Panc1 (cell line): ENCODE results near the gene EHD4. TPM values are rescaled to one million over a fixed set of nuclear protein-coding genes. Genes with fewer than 3 reads are reported as not detected.

Experiments
- ATAC-seq: fragments of 200-7000 bp; cut with Tn5 transposase; 2 replicates; pipeline ENCODE4 v1.9.1; 2020; ENCODE audit warnings: mild to moderate bottlenecking, moderate library complexity
- BruUV-seq: library from RNA; stranded (reverse); fragments of 400-500 nt; replicated peaks from 2 replicates; lab custom pipeline; 2021; lab: Mats Ljungman, UMichigan
- CTCF ChIA-PET: fragments of 300-600 bp; sonication (Branson Sonifier 250); formaldehyde crosslinking; loops from one replicate; lab custom pipeline; 2022; ENCODE audit warnings: antibody characterized with exemption; lab: Charles Lee
- POLR2A ChIA-PET: fragments of 300-600 bp; sonication (Branson Sonifier 250); formaldehyde crosslinking; loops from one replicate; lab custom pipeline; 2022; ENCODE audit warnings: antibody characterized with exemption; lab: Charles Lee
- DNase-seq: peaks from one replicate; pipeline ENCODE4 v3.0.0-alpha.2; 2010; ENCODE audit warnings: low read depth, low spot score
- H3K27ac ChIP-seq: 2 replicates; pipeline ENCODE4 v1.5.1; 2011; ENCODE audit warnings: mild to moderate bottlenecking, low read length, inconsistent platforms
- H3K27me3 ChIP-seq: fragments of 200-500 bp; sonication (Bioruptor generic); 2 replicates; pipeline ENCODE4 v1.6.0; 2014; ENCODE audit warnings: low read length, inconsistent platforms; ENCODE audit not compliant: control insufficient read depth, insufficient read depth
- H3K36me3 ChIP-seq: fragments of 200-500 bp; sonication (Bioruptor generic); 2 replicates; pipeline ENCODE4 v1.5.1; 2014; ENCODE audit warnings: inconsistent platforms, mild to moderate bottlenecking, low read length, moderate library complexity; ENCODE audit not compliant: control insufficient read depth, insufficient read depth
- H3K4me1 ChIP-seq: 2 replicates; pipeline ENCODE4 v1.5.1; 2011; ENCODE audit warnings: inconsistent platforms, mild to moderate bottlenecking, low read length, moderate library complexity; ENCODE audit not compliant: control insufficient read depth, insufficient read depth
- H3K4me3 ChIP-seq, 2 experiments: 2 replicates each; pipeline ENCODE4 v1.5.1; 2011 to 2012; ENCODE audit warnings: low read depth in 2 of 2, low read length in 2 of 2, mild to moderate bottlenecking in 2 of 2, inconsistent platforms in 1 of 2, moderate library complexity in 1 of 2
- H3K9me3 ChIP-seq: fragments of 200-500 bp; sonication (Bioruptor generic); 2 replicates; pipeline ENCODE4 v1.5.1; 2014; ENCODE audit warnings: low read depth, mild to moderate bottlenecking, inconsistent platforms, low read length, moderate library complexity; ENCODE audit not compliant: control insufficient read depth, insufficient read depth
- CTCF ChIP-seq: fragments of 450-650 bp; IDR thresholded peaks from 2 replicates; pipeline ENCODE4 v1.5.1; 2017; ENCODE audit warnings: mild to moderate bottlenecking
- POLR2AphosphoS5 ChIP-seq: IDR thresholded peaks from 2 replicates; pipeline ENCODE4 v1.6.1; 2012; ENCODE audit warnings: mild to moderate bottlenecking, low read depth, low read length, moderate library complexity
- REST ChIP-seq, 2 experiments: IDR thresholded peaks; 2 replicates each; pipeline ENCODE4 v1.6.1; 2011 to 2012; ENCODE audit warnings: low read depth in 2 of 2, control low read depth in 1 of 2, low read length in 1 of 2, mild to moderate bottlenecking in 1 of 2, moderate library complexity in 1 of 2; ENCODE audit not compliant: insufficient read depth in 1 of 2
- SIN3A ChIP-seq: IDR thresholded peaks from 2 replicates; pipeline ENCODE4 v1.6.1; 2012; ENCODE audit warnings: low read depth, mild to moderate bottlenecking, low read length, moderate library complexity, borderline replicate concordance; ENCODE audit not compliant: insufficient read depth
- TCF7L2 ChIP-seq: IDR thresholded peaks from 2 replicates; pipeline ENCODE4 v1.6.1; 2011; ENCODE audit warnings: mild to moderate bottlenecking, low read depth, low read length, inconsistent platforms
- in situ Hi-C: cut with HindIII; loops from 2 replicates; pipeline ENCODE4 v1.10.0; 2016; ENCODE audit warnings: low sequenced_read_pairs, low pct_unique_long_range_greater_than_20kb
- intact Hi-C: fragments of 100-400 bp; cut with micrococcal nuclease; formaldehyde crosslinking; loops from one replicate; pipeline ENCODE4 v1.10.0; 2022; ENCODE audit not compliant: unreplicated experiment
- total RNA-seq: library from RNA; stranded (reverse); gene quantifications from one replicate; pipeline ENCODE4 v1.2.1, GENCODE V29; 2021; ENCODE audit not compliant: unreplicated experiment

The EHD4 gene
- total RNA-seq, 1 experiment from 2014 or later, result 43.2 TPM

- TF ChIP-seq SIN3A, result no peak
- no peak for TF ChIP-seq CTCF
- DNase-seq (no peak), ATAC-seq (peak; percentile 51)
- Histone ChIP-seq H3K27me3 (no peaks in the 10 kb centered on the region), H3K4me1 (peaks cover 43% of the 10 kb centered on the region), H3K9me3 (no peaks in the 10 kb centered on the region), H3K36me3 (0 out of 2 replicates have a peak, but pooled peaks cover 2% of the 10 kb centered on the region), H3K4me3 (no peak overlapping the region), H3K27ac (peak overlapping the region; percentile 55; the same call in 1 of the 2 replicates)
- intact Hi-C loops (no loop called here), in situ Hi-C loops (no loop called here)
- POLR2A ChIA-PET, result no interaction called here
- BruUV-seq, result no TSS peak
- CTCF ChIA-PET, result interaction anchor here (0.8 kb wide), 1 partner anchor 127 kb away, joined by 3 read pairs; no protein-coding TSS in a partner anchor
These were observed 15.1 kb downstream of the EHD4 start for GRCh38 chr15:41957021-41957897.

- ChIA-PET POLR2A (no interaction called here), CTCF (no interaction called here)
- no peak for DNase-seq
- in situ Hi-C loops (no loop called here), intact Hi-C loops (no loop called here)
- no peak overlapping the region for H3K4me3 ChIP-seq
- H3K27me3 ChIP-seq, result no peaks in the 10 kb centered on the region
- 0 out of 2 replicates have a peak, but pooled peaks cover 2% of the 10 kb centered on the region for H3K36me3 ChIP-seq
- no peak for TF ChIP-seq SIN3A
- no peak for TF ChIP-seq POLR2AphosphoS5
- TF ChIP-seq REST (IDR thresholded peaks at IDR 0.05; ENCODE audit: insufficient read depth in 1 of 2, low read depth in 2 of 2, low read length in 1 of 2), result no peak
- no peak for TF ChIP-seq CTCF
- TF ChIP-seq TCF7L2, result no peak
- peaks cover 30% of the 10 kb centered on the region for H3K4me1 ChIP-seq
- no peaks in the 10 kb centered on the region for H3K9me3 ChIP-seq
- BruUV-seq, result no TSS peak
- peak overlapping the region; percentile 12; the same call in 1 of the 2 replicates for H3K27ac ChIP-seq
- peak; percentile 72; the same call in 1 of the 2 replicates for ATAC-seq
These were observed 16.4 kb downstream of the EHD4 start for GRCh38 chr15:41955807-41956525.
